GM19395 (cell line): ENCODE data around the gene PRXL2A.
"Not testable (repeated sequence)": the region's sequence is repeated elsewhere in the genome, so short reads cannot be mapped to it uniquely, and the experiment has no call there.

Experiments used
- ATAC-seq: cut with Tn5 transposase; IDR thresholded peaks from one replicate; pipeline ENCODE4 v1.9.1; 2021; ENCODE audit warnings: mild to moderate bottlenecking, moderate library complexity; ENCODE audit not compliant: unreplicated experiment

PRXL2A gene

GRCh38 chr10:80473692-80474596 lies 65.6 kb downstream of the PRXL2A start:
- no peak for ATAC-seq

- no peak for ATAC-seq
These were observed 66.2 kb downstream of the PRXL2A start for GRCh38 chr10:80474597-80474910.

GRCh38 chr10:80474941-80475340 lies 66.6 kb downstream of the PRXL2A start:
- ATAC-seq = no peak

GRCh38 chr10:80475641-80476040 lies 67.3 kb downstream of the PRXL2A start:
- ATAC-seq = not testable (repeated sequence)

- no peak for ATAC-seq
These were observed 68.3 kb downstream of the PRXL2A start for GRCh38 chr10:80476685-80477084.

GRCh38 chr10:80477813-80478212 lies 69.5 kb downstream of the PRXL2A start:
- ATAC-seq = no peak

GRCh38 chr10:80480373-80480772 lies 72.0 kb downstream of the PRXL2A start:
- not testable (repeated sequence) for ATAC-seq

GRCh38 chr10:80480852-80481251 lies 72.5 kb downstream of the PRXL2A start:
- no peak for ATAC-seq

- ATAC-seq = no peak
These were observed 75.9 kb downstream of the PRXL2A start for GRCh38 chr10:80484243-80484642.

GRCh38 chr10:80484676-80485075 lies 76.3 kb downstream of the PRXL2A start:
- ATAC-seq = no peak

GRCh38 chr10:80485076-80485945 lies 77.0 kb downstream of the PRXL2A start:
- ATAC-seq = no peak

GRCh38 chr10:80485946-80486764 lies 77.8 kb downstream of the PRXL2A start:
- ATAC-seq = no peak
